HEK293T (cell line): ENCODE results near the gene CA7.

Experiments used
- BHLHE40 ChIP-seq: fragments of 450-650 bp; IDR thresholded peaks from 2 replicates; pipeline ENCODE4 v1.6.1; 2016; ENCODE audit warnings: mild to moderate bottlenecking, moderate library complexity, borderline replicate concordance
- CTBP1 ChIP-seq: fragments of 450-650 bp; IDR thresholded peaks from 2 replicates; pipeline ENCODE4 v1.6.1; 2016; ENCODE audit warnings: borderline replicate concordance
- ELF4 ChIP-seq: fragments of 450-650 bp; IDR thresholded peaks from 2 replicates; pipeline ENCODE4 v1.6.1; 2017; ENCODE audit warnings: antibody characterized with exemption
- FOXA1 ChIP-seq: fragments of 450-650 bp; IDR thresholded peaks from 2 replicates; pipeline ENCODE4 v1.6.1; 2016; ENCODE audit warnings: mild to moderate bottlenecking
- FOXK2 ChIP-seq: fragments of 450-650 bp; IDR thresholded peaks from 2 replicates; pipeline ENCODE4 v1.6.1; 2016; ENCODE audit warnings: mild to moderate bottlenecking
- FOXM1 ChIP-seq: fragments of 450-650 bp; IDR thresholded peaks from 2 replicates; pipeline ENCODE4 v1.6.1; 2017; ENCODE audit warnings: mild to moderate bottlenecking, borderline replicate concordance
- HDGF ChIP-seq: fragments of 450-650 bp; IDR thresholded peaks from 2 replicates; pipeline ENCODE4 v1.6.1; 2017; ENCODE audit warnings: antibody characterized with exemption, borderline replicate concordance
- L3MBTL2 ChIP-seq: fragments of 450-650 bp; conservative IDR thresholded peaks from 2 replicates; pipeline ENCODE4 v1.6.1; 2016; ENCODE audit warnings: mild to moderate bottlenecking
- PKNOX1 ChIP-seq: fragments of 450-650 bp; IDR thresholded peaks from 2 replicates; pipeline ENCODE4 v1.6.1; 2016
- SP1 ChIP-seq: fragments of 450-650 bp; IDR thresholded peaks from 2 replicates; pipeline ENCODE4 v1.6.1; 2017
- SUZ12 ChIP-seq: fragments of 450-650 bp; IDR thresholded peaks from 2 replicates; pipeline ENCODE4 v1.6.1; 2016; ENCODE audit warnings: mild to moderate bottlenecking
- TARDBP ChIP-seq: fragments of 450-650 bp; IDR thresholded peaks from 2 replicates; pipeline ENCODE4 v1.6.1; 2016
- ZNF384 ChIP-seq: fragments of 450-650 bp; IDR thresholded peaks from 2 replicates; pipeline ENCODE4 v1.6.1; 2016

- TF ChIP-seq SUZ12 (no peak), ELF4 (no peak), FOXK2 (no peak), ZNF384 (no peak), CTBP1 (no peak), FOXA1 (no peak), SP1 (no peak), BHLHE40 (no peak), TARDBP (no peak), HDGF (no peak), L3MBTL2 (no peak), FOXM1 (no peak), PKNOX1 (no peak)
Measured at GRCh38 chr16:66841366-66841765, 2.8 kb upstream of the CA7 start.
